Endothelial cell of umbilical vein (primary cell): ENCODE results near the gene CHST15. TPM values are rescaled to one million over a fixed set of nuclear protein-coding genes. Genes with fewer than 3 reads are reported as not detected.

ENCODE experiments used
- BruUV-seq: library from RNA; stranded (reverse); fragments of 400-500 nt; replicated peaks from 2 replicates; lab custom pipeline; 2021; lab: Mats Ljungman, UMichigan
- CTCF ChIA-PET: fragments of 300-600, 350-600 bp; sonication (Branson Sonifier 250); formaldehyde crosslinking; loops from one replicate; lab custom pipeline; 2021; ENCODE audit warnings: antibody characterized with exemption, inconsistent platforms; lab: Charles Lee
- POLR2A ChIA-PET: fragments of 300-600, 350-600 bp; sonication (Branson Sonifier 250); formaldehyde crosslinking; loops from one replicate; lab custom pipeline; 2021; ENCODE audit warnings: antibody characterized with exemption, inconsistent platforms; lab: Charles Lee
- DNase-seq: peaks from one replicate; pipeline ENCODE4 v3.0.0-alpha.2; 2011; ENCODE audit warnings: low read depth, low spot score
- FAIRE-seq: peaks from 2 replicates; lab custom pipeline; 2011; peaks lifted over from hg19 to GRCh38; lab: Jason Lieb, UNC
- H2AFZ ChIP-seq: 2 replicates; pipeline ENCODE4 v1.6.0; 2012; ENCODE audit warnings: low read depth, low read length, control low read depth, inconsistent platforms
- H3K27ac ChIP-seq: 2 replicates; pipeline ENCODE4 v1.5.1; 2011; ENCODE audit warnings: low read depth, mild to moderate bottlenecking, control low read depth, low read length, moderate library complexity; ENCODE audit not compliant: insufficient read depth
- H3K27me3 ChIP-seq, 2 experiments: 2 replicates each; pipeline versions ENCODE4 v1.6.0 to v1.6.1; 2011; ENCODE audit warnings: low read length in 2 of 2, mixed read lengths in 1 of 2; ENCODE audit not compliant: control insufficient read depth in 2 of 2, insufficient read depth in 2 of 2
- H3K36me3 ChIP-seq, 2 experiments: 2 replicates in 1 of 2; 3 replicates in 1 of 2; pipeline ENCODE4 v1.5.1; 2011; ENCODE audit warnings: low read length in 2 of 2, mild to moderate bottlenecking in 1 of 2, moderate library complexity in 1 of 2; ENCODE audit not compliant: control insufficient read depth in 2 of 2, insufficient read depth in 2 of 2; ENCODE audit errors: extremely low read depth in 1 of 2
- H3K4me1 ChIP-seq: 3 replicates; pipeline ENCODE4 v1.5.1; 2011; ENCODE audit warnings: mild to moderate bottlenecking, low read length; ENCODE audit not compliant: control insufficient read depth, insufficient read depth; ENCODE audit errors: extremely low read depth
- H3K4me2 ChIP-seq: 2 replicates; pipeline ENCODE4 v1.6.1; 2011; ENCODE audit warnings: low read length, control low read depth, mixed read lengths; ENCODE audit not compliant: insufficient read depth
- H3K4me3 ChIP-seq, 3 experiments: fragments of 200-600 bp in 1 of 3; sonication (generic), shearing (Covaris generic) in 1 of 3; replicated peaks in 1 of 3; 2 replicates each; pipeline ENCODE4 v1.5.1; 2011 to 2016; ENCODE audit warnings: control low read depth in 3 of 3, low read length in 3 of 3, mild to moderate bottlenecking in 2 of 3, inconsistent platforms in 1 of 3, low read depth in 1 of 3, moderate library complexity in 1 of 3; ENCODE audit not compliant: insufficient read depth in 1 of 3
- H3K79me2 ChIP-seq: 2 replicates; pipeline ENCODE4 v1.6.0; 2012; ENCODE audit warnings: low read length, inconsistent platforms; ENCODE audit not compliant: control insufficient read depth, insufficient read depth
- H3K9ac ChIP-seq: replicated peaks from 2 replicates; pipeline ENCODE3; 2011; ENCODE audit warnings: low read length, control low read depth; ENCODE audit not compliant: insufficient read depth; ENCODE audit errors: extremely low read depth
- H3K9me1 ChIP-seq: replicated peaks from 3 replicates; pipeline ENCODE4 v1.6.0; 2011; ENCODE audit warnings: mild to moderate bottlenecking, low read length; ENCODE audit not compliant: control insufficient read depth, insufficient read depth; ENCODE audit errors: extremely low read depth
- H3K9me3 ChIP-seq: replicated peaks from 2 replicates; pipeline ENCODE4 v1.5.1; 2012; ENCODE audit warnings: low read length, inconsistent platforms; ENCODE audit not compliant: control insufficient read depth, insufficient read depth
- H4K20me1 ChIP-seq: replicated peaks from 2 replicates; pipeline ENCODE3; 2011; ENCODE audit warnings: mild to moderate bottlenecking, low read length; ENCODE audit not compliant: control insufficient read depth, insufficient read depth; ENCODE audit errors: extremely low read depth
- EZH2 ChIP-seq: IDR thresholded peaks from 2 replicates; pipeline ENCODE4 v1.6.1; 2012; ENCODE audit warnings: borderline replicate concordance, low read depth, mild to moderate bottlenecking, moderate library complexity, low read length, inconsistent platforms; ENCODE audit not compliant: severe bottlenecking
- FOS ChIP-seq: IDR thresholded peaks from 2 replicates; pipeline ENCODE4 v1.6.1; 2011; ENCODE audit warnings: mild to moderate bottlenecking, low read length, moderate library complexity, borderline replicate concordance; ENCODE audit not compliant: insufficient read depth
- GATA2 ChIP-seq: IDR thresholded peaks from 2 replicates; pipeline ENCODE4 v1.7.0; 2011; ENCODE audit warnings: low read depth, mild to moderate bottlenecking, moderate library complexity, mixed read lengths, low read length; ENCODE audit not compliant: insufficient read length, insufficient read depth
- JUN ChIP-seq: IDR thresholded peaks from 2 replicates; pipeline ENCODE4 v1.6.1; 2011; ENCODE audit warnings: borderline replicate concordance, low read depth; ENCODE audit not compliant: insufficient read length, insufficient read depth
- MYC ChIP-seq: IDR thresholded peaks from one replicate; pipeline ENCODE4 v1.6.1; 2011; ENCODE audit warnings: mild to moderate bottlenecking, low read depth, low read length
- POLR2A ChIP-seq: IDR thresholded peaks from 2 replicates; pipeline ENCODE4 v1.6.1; 2012; ENCODE audit warnings: low read depth, mild to moderate bottlenecking, control low read depth, low read length
- POLR2AphosphoS5 ChIP-seq: IDR thresholded peaks from 2 replicates; pipeline ENCODE4 v1.6.1; 2012; ENCODE audit warnings: low read depth, mild to moderate bottlenecking, control low read depth, low read length, moderate library complexity; ENCODE audit not compliant: insufficient read depth
- dilution Hi-C: fragments of 300-500 bp; cut with MboI; formaldehyde crosslinking; loops from one replicate; pipeline ENCODE4 v1.15.0; 2019; ENCODE audit warnings: low sequenced_read_pairs; ENCODE audit not compliant: extremely low pct_ligation_motif_present
- intact Hi-C: fragments of 100-400 bp; cut with micrococcal nuclease; formaldehyde crosslinking; loops from one replicate; pipeline ENCODE4 v1.10.0; 2022
- polyA plus RNA-seq, 4 experiments: library from polyadenylated mRNA; depleted of rRNA in 3 of 4; stranded (reverse) in 3 of 4; unstranded in 1 of 4; fragments of >200 nt; gene quantifications; 2 replicates each; pipeline versions ENCODE4 v1.2.1 to v1.2.3, GENCODE V29; 2011 to 2012; ENCODE audit warnings: missing spikeins in 1 of 4
- total RNA-seq: library from RNA; stranded (reverse); gene quantifications from 2 replicates; pipeline ENCODE4 v1.2.3, GENCODE V29; 2021
- TF ChIP-seq, protein P1 (sequence below): IDR thresholded peaks from 2 replicates; pipeline ENCODE4 v1.6.1; 2011; ENCODE audit not compliant: insufficient read depth, insufficient read length
- TF ChIP-seq, protein P2 (sequence below), 2 donors: IDR thresholded peaks; 1 replicate in 1 of 2; 2 replicates in 1 of 2; pipeline ENCODE4 v1.5.1; 2011; ENCODE audit warnings: low read length in 2 of 2, mild to moderate bottlenecking in 2 of 2, moderate library complexity in 2 of 2, control low read depth in 1 of 2, inconsistent platforms in 1 of 2, low read depth in 1 of 2; ENCODE audit not compliant: insufficient read depth in 1 of 2; ENCODE audit errors: extremely low read depth in 1 of 2

The CHST15 gene
- total and polyA plus RNA-seq, 2 donors (not counting 3 experiments of a cell fraction or from before 2014, with no cell fraction given): 23.1 to 29.2 TPM

DNA sequence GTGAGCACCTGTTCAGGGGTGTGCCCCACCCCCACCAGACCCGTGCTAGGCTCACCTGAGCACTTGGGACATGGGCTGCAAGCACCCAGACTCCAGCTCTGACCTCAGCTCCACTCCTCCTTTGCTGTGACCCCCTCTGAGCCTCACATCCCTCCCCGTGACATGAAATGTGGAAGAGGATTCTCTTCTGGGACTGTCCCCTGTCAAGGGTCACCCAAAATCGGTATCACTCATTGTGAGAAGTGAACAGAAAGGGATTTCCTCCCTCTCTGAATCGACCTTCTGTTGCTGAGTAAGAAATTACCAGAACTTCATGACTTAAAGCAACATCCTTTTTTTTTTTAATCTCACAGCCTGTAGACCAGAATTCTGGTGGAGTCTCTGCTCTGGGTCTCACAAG is 6.2 kb upstream of the CHST15 start:
- Histone ChIP-seq H3K9ac (no peak overlapping the region), H3K27me3 (peaks cover 6 to 16% of the 10 kb centered on the region in 2 experiments), H3K79me2 (no peaks in the 10 kb centered on the region), H3K9me1 (no peaks in the 10 kb centered on the region), H3K9me3 (no peaks in the 10 kb centered on the region), H4K20me1 (no peaks in the 10 kb centered on the region), H3K4me3 (no peak overlapping the region), H3K27ac (no peak overlapping the region), H2AFZ (no peak overlapping the region), H3K36me3 (no peaks in the 10 kb centered on the region), H3K4me1 (no peaks in the 10 kb centered on the region), H3K4me2 (no peak overlapping the region)
- TF ChIP-seq MYC (no peak), EZH2 (no peak), JUN (no peak)
- dilution Hi-C loops (no loop called here), intact Hi-C loops (no loop called here)
- BruUV-seq: no TSS peak
- DNase-seq: no peak
- ChIA-PET CTCF (interaction anchor here (0.8 kb wide), 1 partner anchor 15 kb away, joined by 3 read pairs; no protein-coding TSS in a partner anchor), POLR2A (no interaction called here)
- FAIRE-seq: no peak

DNA sequence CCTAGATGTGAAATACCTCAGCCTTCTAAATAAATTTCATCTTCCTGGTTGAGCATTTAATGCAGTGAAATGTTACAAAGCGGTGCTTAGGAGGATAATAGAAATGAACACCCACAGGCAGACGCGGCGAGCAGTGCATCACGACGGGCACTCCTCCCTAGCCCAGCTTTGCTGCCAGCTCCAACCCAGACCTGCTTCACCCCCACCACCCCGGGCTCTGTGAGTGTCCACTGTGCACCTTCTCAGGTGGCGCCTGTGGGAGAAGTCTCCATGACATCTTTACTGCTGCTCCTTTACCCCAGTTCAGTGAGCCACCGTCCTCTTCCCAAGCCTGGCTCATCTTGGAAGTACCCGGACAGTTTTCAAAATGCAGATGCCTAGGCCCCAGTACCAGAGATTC is 5.2 kb upstream of the CHST15 start:
- FAIRE-seq (no peak), DNase-seq (no peak)
- dilution Hi-C loops (no loop called here), intact Hi-C loops (no loop called here)
- no TSS peak for BruUV-seq
- no peaks in the 10 kb centered on the region for H3K9me3 ChIP-seq
- no peaks in the 10 kb centered on the region for H3K36me3 ChIP-seq
- TF ChIP-seq GATA2 (no peak), POLR2AphosphoS5 (no peak), MYC (no peak), POLR2A (no peak), EZH2 (no peak), FOS (no peak), JUN (no peak)
- TF ChIP-seq, protein P1, sequence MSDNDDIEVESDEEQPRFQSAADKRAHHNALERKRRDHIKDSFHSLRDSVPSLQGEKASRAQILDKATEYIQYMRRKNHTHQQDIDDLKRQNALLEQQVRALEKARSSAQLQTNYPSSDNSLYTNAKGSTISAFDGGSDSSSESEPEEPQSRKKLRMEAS: no peak
- TF ChIP-seq, protein P2, sequence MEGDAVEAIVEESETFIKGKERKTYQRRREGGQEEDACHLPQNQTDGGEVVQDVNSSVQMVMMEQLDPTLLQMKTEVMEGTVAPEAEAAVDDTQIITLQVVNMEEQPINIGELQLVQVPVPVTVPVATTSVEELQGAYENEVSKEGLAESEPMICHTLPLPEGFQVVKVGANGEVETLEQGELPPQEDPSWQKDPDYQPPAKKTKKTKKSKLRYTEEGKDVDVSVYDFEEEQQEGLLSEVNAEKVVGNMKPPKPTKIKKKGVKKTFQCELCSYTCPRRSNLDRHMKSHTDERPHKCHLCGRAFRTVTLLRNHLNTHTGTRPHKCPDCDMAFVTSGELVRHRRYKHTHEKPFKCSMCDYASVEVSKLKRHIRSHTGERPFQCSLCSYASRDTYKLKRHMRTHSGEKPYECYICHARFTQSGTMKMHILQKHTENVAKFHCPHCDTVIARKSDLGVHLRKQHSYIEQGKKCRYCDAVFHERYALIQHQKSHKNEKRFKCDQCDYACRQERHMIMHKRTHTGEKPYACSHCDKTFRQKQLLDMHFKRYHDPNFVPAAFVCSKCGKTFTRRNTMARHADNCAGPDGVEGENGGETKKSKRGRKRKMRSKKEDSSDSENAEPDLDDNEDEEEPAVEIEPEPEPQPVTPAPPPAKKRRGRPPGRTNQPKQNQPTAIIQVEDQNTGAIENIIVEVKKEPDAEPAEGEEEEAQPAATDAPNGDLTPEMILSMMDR (IDR thresholded peaks at IDR 0.05; ENCODE audit: extremely low read depth in 1 of 2, insufficient read depth in 1 of 2, low read depth in 1 of 2, low read length in 2 of 2): no peak
- no peak overlapping the region for H3K4me2 ChIP-seq
- no peak overlapping the region for H3K9ac ChIP-seq
- H3K79me2 ChIP-seq: no peaks in the 10 kb centered on the region
- H3K27me3 ChIP-seq: peaks cover 6 to 22% of the 10 kb centered on the region in 2 experiments
- ChIA-PET CTCF (no interaction called here), POLR2A (interaction anchor here (0.8 kb wide), 1 partner anchor 26 kb away, joined by 3 read pairs; no protein-coding TSS in a partner anchor)
- H3K4me1 ChIP-seq: no peaks in the 10 kb centered on the region
- H2AFZ ChIP-seq: no peak overlapping the region
- no peaks in the 10 kb centered on the region for H3K9me1 ChIP-seq
- H3K27ac ChIP-seq: no peak overlapping the region
- no peak overlapping the region for H3K4me3 ChIP-seq
- no peaks in the 10 kb centered on the region for H4K20me1 ChIP-seq
